HepG2 (cell line): Measurements from ENCODE around the gene NRBF2.

Source experiments
- HHEX ChIP-seq: IDR thresholded peaks from 2 replicates; pipeline ENCODE4 v1.6.1; 2016; ENCODE audit warnings: control low read depth
- KDM1A ChIP-seq: IDR thresholded peaks from 2 replicates; pipeline ENCODE4 v1.6.1; 2016; ENCODE audit warnings: missing compliant biosample characterization
- MXI1 ChIP-seq: IDR thresholded peaks from 3 replicates; pipeline ENCODE4 v1.6.1; 2012; ENCODE audit warnings: low read depth, low read length, inconsistent platforms, borderline replicate concordance
- ZBTB7A ChIP-seq: sonication (generic); formaldehyde crosslinking; IDR thresholded peaks from 2 replicates; pipeline ENCODE4 v1.8.0; 2022; ENCODE audit warnings: mild to moderate bottlenecking, missing genetic modification reagents
- ZNF549 ChIP-seq: sonication (generic); formaldehyde crosslinking; IDR thresholded peaks from 2 replicates; pipeline ENCODE4 v1.5.0; 2020; ENCODE audit warnings: missing genetic modification reagents
- TF ChIP-seq, protein P1 (sequence below): sonication (generic); formaldehyde crosslinking; conservative IDR thresholded peaks from 2 replicates; pipeline ENCODE4 v1.4.0; 2020; ENCODE audit warnings: missing genetic modification reagents

DNA sequence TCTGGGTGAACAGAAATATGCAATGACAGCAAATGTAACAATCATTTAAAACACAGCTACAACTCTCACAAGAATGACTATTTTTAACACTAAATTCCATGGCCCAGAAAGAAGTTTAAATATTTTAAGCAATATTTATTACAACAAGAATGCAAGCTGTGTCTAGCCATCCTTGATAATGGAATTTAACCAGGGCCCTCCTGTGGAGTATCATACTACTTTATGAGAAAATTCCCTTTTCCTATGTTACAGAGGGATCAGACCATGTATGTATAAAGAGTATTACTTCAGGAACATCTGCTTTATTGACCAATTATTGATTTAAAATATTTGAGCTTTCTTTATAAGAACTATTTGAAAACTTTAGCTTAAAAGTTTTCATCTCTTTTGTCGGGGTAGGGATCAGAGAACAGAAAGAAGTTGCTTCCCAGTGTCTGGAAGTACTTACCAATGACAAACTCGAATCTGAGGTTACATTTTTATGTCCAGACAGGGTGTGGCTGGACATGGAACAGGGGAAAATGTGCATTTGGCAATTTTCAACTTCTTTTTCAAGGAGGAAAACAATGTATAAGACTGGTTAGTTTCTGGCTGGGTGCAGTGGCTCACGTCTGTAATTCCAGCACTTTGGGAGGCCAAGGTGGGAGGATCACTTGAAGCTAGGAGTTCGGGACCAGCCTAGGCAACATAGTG, 48.3 kb upstream of the NRBF2 start:
- TF ChIP-seq MXI1 (no peak), KDM1A (CRISPR knock-in tag) (no peak), ZBTB7A (CRISPR knock-in tag) (no peak), HHEX (CRISPR knock-in tag) (no peak), ZNF549 (CRISPR knock-in tag) (no peak)
- TF ChIP-seq, protein P1, sequence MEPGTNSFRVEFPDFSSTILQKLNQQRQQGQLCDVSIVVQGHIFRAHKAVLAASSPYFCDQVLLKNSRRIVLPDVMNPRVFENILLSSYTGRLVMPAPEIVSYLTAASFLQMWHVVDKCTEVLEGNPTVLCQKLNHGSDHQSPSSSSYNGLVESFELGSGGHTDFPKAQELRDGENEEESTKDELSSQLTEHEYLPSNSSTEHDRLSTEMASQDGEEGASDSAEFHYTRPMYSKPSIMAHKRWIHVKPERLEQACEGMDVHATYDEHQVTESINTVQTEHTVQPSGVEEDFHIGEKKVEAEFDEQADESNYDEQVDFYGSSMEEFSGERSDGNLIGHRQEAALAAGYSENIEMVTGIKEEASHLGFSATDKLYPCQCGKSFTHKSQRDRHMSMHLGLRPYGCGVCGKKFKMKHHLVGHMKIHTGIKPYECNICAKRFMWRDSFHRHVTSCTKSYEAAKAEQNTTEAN (CRISPR knock-in tag): no peak
